ENCODE measurements around the gene MPHOSPH10.

DNA sequence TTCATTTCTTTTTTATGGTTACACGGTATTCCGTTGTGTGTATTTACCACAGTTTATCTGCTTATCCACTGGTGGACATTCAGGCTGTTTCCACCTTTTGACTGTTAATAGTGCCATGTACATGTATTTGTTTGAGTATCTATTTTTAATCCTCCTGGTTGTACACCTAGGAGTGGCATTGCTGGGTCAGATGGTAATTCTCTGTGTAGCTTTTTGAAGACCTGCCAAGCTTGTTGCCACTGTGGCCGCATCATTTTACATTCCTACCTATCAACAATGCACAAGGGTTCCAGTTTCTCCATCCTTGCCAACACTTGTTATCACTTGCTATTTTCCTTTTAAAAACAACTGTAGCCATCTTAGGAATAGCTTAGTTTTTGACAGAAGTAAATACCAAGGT lies 13.3 kb downstream of the MPHOSPH10 start:
- TF ChIP-seq, protein P1, sequence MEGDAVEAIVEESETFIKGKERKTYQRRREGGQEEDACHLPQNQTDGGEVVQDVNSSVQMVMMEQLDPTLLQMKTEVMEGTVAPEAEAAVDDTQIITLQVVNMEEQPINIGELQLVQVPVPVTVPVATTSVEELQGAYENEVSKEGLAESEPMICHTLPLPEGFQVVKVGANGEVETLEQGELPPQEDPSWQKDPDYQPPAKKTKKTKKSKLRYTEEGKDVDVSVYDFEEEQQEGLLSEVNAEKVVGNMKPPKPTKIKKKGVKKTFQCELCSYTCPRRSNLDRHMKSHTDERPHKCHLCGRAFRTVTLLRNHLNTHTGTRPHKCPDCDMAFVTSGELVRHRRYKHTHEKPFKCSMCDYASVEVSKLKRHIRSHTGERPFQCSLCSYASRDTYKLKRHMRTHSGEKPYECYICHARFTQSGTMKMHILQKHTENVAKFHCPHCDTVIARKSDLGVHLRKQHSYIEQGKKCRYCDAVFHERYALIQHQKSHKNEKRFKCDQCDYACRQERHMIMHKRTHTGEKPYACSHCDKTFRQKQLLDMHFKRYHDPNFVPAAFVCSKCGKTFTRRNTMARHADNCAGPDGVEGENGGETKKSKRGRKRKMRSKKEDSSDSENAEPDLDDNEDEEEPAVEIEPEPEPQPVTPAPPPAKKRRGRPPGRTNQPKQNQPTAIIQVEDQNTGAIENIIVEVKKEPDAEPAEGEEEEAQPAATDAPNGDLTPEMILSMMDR (IDR thresholded peaks at IDR 0.05) = no peak
- TF ChIP-seq POLR2A (IDR thresholded peaks at IDR 0.05) = no peak
